Fibroblast of mammary gland (primary cell): ENCODE measurements around the gene SAMD9L.

Experiments
- DNase-seq: peaks from one replicate; pipeline ENCODE4 v3.0.0-alpha.2; 2010; ENCODE audit warnings: low read depth
- H3K4me3 ChIP-seq: 2 replicates; pipeline ENCODE4 v1.5.1; 2011; ENCODE audit warnings: low read depth, mild to moderate bottlenecking, low read length, moderate library complexity; ENCODE audit not compliant: control insufficient read depth
- CTCF ChIP-seq: conservative IDR thresholded peaks from 2 replicates; pipeline ENCODE4 v1.5.1; 2011; ENCODE audit warnings: low read depth, low read length, inconsistent platforms; ENCODE audit not compliant: control insufficient read depth, insufficient read depth

SAMD9L gene

GRCh38 chr7:93119191-93119905 lies 28.8 kb downstream of the SAMD9L start:
- no peak for DNase-seq
- no peak for TF ChIP-seq CTCF

GRCh38 chr7:93117852-93118530 lies 30.2 kb downstream of the SAMD9L start, which contains the start of gene SAMD9:
SAMD9 (minus strand) TSS chr7:93117979; CDS start chr7:93106097, 11,882 bp downstream.
- no peak for TF ChIP-seq CTCF
- DNase-seq, result peak; percentile 85
- peak within 1 kb of the TSS; percentile 37 for H3K4me3 ChIP-seq

More at GRCh38 chr7:93119191-93119905, 28.8 kb downstream of the SAMD9L start:
- no peak overlapping the region for H3K4me3 ChIP-seq

GRCh38 chr7:93117327-93117726 lies 30.9 kb downstream of the SAMD9L start:
- peak overlapping the region; percentile 37 for H3K4me3 ChIP-seq
- TF ChIP-seq CTCF, result no peak
- no peak for DNase-seq

- no peak for TF ChIP-seq CTCF
- peak; percentile 75 for DNase-seq
- H3K4me3 ChIP-seq, result no peak overlapping the region
These were observed 32.4 kb downstream of the SAMD9L start for GRCh38 chr7:93115796-93116195.

GRCh38 chr7:93108003-93108402 lies 40.2 kb downstream of the SAMD9L start:
- no peak for TF ChIP-seq CTCF
- no peak overlapping the region for H3K4me3 ChIP-seq
- no peak for DNase-seq

GRCh38 chr7:93097388-93097787 lies 50.8 kb downstream of the SAMD9L start:
- H3K4me3 ChIP-seq, result no peak overlapping the region
- no peak for DNase-seq
- no peak for TF ChIP-seq CTCF
